Midbrain (tissue), 1 donor: ENCODE results near the gene CFD.
"Not testable (repeated sequence)": the region's sequence is repeated elsewhere in the genome, so short reads cannot be mapped to it uniquely, and the experiment has no call there.

Source experiments
- DNase-seq: peaks from one replicate; lab custom pipeline; 2025; lab: John Stamatoyannopoulos, UW

CFD gene

DNA sequence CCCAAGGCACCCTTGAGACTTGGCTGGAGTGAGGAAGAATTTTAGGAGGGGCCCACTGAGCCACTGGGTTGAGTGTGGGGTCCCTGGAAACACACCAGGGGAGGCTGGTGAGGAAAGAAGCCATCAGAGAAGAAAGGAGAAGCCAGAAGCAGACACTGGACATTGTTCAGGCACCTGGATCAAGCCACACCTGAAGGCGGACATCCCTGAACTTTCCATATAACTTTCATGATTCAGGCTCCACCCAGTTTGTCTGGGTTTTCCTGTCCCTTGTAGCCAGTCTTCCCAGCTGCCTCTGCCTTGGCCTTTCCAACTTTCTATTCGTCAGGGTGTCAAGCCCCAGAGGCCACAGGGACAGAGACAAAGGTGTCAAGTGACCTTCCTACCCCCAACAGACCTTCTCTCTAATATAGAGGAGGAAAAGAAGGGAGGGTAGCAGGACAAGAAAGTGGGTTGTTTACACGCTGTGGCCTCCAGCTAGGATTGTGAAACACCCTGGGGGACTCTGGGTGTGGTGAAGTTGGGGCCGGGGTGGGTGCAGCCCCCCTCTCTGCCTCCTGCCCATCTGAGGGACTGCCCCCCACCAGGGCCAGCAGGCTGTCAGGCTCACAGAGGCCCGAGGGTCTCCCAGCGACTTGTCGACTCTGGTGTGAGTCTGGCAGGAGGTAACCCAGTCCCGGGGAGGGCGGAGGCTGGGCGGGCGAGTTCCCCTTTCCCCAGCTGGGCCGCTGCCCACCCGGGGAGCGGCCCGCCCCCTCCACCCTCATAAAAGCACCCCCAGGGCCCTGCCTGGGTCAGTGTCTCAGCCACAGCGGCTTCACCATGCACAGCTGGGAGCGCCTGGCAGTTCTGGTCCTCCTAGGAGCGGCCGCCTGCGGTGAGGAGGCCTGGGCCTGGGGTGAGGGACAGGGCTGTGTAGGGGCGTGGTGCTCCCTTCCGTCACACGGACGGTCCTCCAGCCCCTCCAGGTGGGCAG is at the start of gene CFD:
Gene CFD, plus strand, starts transcription at position 797 of the 976 bp plus-strand sequence. Its CDS starts 26 bp downstream, at position 823.
- DNase-seq, result peak; percentile 17

DNA sequence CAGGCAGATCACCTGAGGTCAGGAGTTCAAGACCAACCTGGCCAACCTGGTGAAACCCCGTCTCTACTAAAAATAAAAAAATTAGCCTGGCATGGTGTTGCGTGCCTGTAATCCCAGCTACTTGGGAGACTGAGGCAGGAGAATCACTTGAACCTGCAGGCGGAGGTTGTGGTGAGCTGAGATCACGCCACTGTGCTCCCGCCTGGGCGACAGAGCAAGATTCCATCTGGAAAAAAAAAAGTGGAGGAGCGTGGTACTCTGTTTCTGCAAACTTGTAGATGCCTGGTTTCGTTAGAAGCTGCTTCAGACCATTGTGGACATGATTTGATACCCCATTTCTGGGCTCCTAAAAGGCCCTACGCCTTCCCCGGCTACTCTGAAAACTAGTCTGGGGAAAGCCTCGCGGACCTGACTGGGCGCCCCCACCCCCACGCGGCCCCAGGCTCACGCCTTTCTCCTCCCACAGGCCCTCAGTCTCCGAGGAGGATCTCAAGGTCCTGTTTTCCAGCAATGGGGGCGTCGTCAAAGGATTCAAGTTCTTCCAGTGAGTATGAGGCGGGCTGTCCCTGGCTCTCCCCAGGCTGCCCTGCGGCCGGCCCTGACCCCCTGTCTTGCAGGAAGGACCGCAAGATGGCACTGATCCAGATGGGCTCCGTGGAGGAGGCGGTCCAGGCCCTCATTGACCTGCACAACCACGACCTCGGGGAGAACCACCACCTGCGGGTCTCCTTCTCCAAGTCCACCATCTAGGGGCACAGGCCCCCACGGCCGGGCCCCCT is 49.2 kb upstream of the CFD start:
- no peak for DNase-seq

DNA sequence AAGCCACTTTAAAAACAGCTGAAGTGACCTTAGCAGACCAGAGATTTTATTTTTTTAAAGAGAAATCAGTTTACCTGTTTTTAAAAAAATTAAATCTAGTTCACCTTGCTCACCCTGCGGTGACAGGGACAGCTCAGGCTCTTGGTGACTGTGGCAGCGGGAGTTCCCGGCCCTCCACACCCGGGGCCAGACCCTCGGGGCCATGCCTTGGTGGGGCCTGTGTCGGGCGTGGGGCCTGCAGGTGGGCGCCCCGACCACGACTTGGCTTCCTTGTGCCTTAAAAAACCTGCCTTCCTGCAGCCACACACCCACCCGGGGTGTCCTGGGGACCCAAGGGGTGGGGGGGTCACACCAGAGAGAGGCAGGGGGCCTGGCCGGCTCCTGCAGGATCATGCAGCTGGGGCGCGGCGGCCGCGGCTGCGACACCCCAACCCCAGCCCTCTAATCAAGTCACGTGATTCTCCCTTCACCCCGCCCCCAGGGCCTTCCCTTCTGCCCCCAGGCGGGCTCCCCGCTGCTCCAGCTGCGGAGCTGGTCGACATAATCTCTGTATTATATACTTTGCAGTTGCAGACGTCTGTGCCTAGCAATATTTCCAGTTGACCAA is 48.5 kb upstream of the CFD start:
- no peak for DNase-seq

DNA sequence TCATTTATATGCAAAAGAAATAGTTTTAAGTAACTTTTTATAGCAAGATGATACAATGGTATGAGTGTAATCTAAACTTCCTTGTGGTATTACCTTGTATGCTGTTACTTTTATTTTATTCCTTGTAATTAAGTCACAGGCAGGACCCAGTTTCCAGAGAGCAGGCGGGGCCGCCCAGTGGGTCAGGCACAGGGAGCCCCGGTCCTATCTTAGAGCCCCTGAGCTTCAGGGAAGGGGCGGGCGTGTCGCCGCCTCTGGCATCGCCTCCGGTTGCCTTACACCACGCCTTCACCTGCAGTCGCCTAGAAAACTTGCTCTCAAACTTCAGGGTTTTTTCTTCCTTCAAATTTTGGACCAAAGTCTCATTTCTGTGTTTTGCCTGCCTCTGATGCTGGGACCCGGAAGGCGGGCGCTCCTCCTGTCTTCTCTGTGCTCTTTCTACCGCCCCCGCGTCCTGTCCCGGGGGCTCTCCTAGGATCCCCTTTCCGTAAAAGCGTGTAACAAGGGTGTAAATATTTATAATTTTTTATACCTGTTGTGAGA is 47.9 kb upstream of the CFD start:
- no peak for DNase-seq

DNA sequence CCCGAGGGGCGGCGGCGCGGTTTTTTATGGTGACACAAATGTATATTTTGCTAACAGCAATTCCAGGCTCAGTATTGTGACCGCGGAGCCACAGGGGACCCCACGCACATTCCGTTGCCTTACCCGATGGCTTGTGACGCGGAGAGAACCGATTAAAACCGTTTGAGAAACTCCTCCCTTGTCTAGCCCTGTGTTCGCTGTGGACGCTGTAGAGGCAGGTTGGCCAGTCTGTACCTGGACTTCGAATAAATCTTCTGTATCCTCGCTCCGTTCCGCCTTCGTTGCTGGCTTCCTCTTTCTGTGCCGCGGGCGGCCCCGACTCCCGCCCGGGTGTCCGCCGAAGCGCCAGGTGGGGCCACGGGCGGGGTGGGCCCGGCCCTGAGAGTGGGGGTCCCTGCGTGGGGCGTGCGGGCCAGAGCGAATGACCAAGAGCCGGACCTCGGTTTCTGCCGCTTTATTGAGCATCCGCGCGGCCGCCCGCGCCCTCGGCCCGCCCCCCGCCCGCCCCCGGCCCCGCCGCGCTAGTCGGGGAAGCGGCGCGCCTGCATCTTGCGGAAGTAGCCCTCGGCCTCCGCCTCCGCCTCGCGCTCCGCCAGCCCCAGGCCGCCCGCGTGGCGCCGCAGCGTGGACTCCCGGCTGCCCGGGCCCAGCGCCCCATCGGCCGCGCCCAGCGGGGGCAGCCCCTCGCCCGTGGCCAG is 47.3 kb upstream of the CFD start:
- no peak for DNase-seq

DNA sequence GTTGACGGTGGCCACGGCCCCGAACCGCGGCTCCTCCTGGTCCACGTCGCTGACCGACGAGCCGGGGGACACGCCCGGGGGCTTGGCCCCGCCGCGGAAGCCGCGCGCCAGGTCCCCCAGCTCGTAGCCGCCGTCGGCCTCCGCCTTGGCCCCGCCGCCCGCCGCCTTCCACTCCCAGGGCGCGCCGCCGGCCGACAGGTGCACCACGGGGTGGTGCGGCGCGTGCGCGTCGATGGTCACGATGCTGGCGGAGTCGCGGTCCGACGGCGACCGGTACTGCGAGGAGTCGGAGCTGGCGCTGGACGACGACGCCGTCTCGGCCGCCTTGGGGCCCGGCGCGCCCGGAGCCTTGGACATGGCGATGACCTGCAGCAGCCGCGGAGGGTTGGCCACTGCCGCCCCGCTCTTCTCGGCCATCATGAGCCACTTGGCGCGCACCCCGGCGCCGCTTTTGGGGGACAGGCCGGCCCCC is 46.7 kb upstream of the CFD start:
- DNase-seq, result no peak

DNA sequence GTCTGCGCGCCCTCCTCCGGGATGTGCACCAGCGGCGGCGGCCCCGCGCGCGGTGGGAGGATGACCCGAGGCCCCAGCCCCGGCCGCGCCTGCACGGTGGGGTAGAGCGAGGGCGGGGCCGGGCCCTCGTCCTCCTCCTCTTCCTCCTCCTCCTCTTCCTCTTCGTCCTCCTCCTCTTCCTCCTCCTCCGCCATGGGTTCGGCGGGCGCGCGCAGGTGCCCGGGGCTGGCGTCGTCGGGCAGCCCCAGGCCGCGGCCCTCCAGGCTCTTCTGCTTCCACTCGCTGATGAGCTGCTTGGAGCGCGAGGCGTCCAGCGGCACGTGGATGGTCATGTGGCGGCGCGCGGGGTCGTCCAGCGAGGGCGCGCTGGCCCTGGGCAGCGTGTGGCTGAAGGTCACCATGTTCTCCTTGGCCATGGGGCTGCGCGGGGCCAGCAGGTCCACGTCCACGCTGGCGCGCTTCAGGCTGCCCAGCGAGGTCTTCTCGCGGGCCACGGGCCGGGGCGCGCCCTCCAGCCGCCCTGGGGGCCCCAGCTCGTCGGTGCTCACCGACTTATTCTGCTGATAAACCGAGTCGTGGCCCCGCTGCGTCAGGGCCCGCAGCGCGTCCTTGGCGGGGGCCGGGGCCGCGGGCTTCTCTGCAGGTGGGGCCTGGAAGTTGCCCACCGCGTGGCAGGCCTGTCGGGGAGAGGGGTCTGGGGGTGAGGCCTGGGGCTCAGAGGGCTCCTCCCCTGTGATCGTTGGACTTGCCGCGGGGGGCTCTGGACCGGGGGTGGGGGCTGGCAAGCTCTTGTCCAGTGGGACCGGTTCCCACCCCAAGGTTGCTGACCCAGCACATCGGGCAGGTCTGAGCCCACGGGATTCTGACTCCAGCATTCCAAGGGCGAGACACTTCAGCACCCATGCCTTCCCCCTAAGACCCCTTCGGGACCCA is 46.0 kb upstream of the CFD start:
- DNase-seq, result no peak

DNA sequence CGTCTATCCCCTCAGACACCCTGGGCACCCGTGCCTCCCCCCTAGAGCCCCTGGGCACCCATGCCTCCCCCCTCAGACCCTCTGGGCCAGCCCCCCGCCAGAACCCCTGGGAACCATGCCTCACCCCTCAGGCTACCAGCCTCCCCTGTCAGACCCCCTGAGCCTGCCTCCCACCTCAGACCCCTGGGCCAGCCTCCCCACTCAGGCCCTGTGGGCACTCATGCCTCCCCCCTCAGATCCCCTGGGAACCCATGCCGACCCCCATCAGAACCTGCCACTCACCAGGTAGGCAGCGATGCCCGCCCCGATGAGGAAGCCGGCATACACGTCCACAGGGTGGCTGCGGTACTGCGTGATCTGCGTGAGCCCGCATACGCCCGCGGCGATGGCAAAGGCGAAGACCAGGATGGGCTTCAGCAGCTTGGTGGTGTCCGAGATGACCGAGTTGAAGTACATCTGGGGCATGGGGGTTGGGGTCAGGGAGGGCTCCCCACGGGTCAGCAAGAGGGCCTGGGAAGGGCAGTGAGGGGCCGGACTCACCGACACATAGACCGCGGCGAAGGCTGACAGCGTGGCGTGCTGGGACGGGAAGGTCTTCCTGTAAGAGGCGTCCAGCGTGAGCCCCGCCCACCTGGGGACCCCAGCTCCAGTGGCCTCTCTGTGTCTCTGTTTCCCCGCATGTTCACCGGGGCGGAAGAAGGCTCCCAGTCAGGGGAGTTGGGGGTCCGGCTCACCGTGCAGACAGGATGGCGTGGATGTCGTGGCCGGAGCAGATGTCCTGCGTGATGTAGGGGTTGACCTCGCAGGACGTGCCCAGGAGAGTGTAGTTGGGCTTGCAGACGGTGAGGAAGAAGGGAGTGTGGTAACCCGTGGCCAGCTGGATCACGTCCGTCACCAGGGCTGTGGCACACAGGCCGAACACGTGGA is 45.0 kb upstream of the CFD start:
- DNase-seq, result no peak

DNA sequence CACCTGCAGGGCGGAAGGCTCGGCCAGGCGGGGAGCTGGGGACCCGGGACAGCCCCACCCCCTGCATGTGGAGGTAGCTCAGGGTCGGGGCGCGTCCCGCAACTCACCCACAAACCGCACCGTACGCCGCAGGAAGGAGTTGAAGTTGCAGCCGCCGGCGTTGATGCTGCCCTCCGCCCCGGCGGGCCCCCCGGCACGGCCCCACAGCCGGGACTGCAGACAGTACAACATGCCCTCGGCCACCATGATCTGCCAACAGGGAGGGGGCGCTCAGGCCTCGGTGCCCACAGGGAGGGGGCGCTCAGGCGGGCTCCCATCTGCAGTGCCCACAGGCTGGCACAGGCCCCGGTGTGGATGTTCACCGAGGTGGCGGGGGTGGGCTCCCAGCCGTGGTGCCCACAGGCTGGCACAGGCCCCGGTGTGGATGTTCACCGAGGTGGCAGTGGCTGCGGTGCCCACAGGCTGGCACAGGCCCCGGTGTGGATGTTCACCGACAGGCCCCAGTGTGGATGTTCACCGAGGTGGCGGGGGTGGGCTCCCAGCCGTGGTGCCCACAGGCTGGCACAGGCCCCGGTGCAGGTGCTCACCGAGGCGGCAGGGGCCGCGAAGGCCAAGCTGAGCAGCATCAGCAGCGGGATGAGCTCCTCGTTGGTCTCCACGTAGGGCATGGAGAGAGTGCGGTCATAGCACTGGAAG is 44.2 kb upstream of the CFD start:
- no peak for DNase-seq

DNA sequence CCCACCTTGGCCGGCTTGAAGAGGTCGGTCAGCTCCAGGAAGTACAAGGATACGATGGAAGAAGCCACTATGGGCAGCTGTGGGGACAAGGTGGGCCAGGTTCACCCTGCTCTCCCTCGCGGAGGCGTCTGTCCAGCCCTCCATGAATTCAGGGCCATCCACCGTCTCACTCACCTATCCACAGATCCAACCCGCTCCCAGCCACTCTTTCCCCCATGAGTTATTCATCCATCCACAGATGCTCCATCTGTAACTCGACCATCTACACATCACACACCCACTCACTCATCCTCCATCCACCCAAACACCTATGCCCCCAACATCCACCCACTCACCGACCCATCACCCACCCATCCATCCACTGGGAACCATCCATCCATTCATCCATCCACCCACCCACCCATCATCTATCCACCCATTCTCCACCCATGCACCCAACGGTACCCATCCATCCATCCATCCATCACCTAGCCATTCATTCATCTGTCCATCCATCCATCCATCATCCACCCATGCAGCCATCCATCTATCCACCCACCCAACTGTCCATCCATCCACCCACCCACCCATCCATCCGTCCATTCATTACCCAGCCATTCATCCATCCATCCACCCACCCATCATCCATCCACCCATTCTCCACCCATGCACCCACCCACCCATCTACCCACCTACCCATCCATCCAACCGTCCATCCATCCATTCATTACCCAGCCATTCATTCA is 43.5 kb upstream of the CFD start:
- no peak for DNase-seq

DNA sequence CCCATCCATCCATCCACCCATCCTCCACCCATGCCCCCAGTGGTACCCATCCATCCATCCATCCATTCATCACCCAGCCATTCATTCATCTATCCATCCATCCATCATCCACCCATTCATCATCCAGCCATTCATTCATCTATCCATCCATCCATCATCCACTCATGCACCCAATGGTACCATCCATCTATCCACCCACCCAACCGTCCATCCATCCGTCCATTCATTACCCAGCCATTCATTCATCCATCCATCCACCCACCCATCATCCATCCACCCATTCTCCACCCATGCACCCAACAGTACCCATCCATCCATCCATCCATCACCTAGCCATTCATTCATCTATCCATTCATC is 43.0 kb upstream of the CFD start:
- DNase-seq, result no peak

DNA sequence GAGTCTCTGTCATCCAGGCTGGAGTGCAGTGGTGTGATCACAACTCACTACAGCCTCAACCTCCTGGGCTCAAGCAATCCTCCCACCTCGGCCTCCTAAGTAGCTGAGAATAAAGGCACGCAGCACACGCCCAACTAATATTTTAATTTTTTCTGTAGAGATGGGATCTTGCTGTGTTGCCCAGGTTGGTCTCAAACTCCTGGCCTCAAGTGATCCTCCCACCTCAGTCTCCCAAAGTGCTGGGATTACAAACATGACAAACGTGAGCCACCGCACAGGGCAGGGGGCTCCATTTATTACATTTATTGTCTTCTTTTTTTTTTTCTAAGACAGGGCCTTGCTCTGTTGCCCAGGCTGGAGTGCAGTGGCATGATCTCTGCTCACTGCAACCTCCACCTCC is 39.3 kb upstream of the CFD start:
- not testable (repeated sequence) for DNase-seq

DNA sequence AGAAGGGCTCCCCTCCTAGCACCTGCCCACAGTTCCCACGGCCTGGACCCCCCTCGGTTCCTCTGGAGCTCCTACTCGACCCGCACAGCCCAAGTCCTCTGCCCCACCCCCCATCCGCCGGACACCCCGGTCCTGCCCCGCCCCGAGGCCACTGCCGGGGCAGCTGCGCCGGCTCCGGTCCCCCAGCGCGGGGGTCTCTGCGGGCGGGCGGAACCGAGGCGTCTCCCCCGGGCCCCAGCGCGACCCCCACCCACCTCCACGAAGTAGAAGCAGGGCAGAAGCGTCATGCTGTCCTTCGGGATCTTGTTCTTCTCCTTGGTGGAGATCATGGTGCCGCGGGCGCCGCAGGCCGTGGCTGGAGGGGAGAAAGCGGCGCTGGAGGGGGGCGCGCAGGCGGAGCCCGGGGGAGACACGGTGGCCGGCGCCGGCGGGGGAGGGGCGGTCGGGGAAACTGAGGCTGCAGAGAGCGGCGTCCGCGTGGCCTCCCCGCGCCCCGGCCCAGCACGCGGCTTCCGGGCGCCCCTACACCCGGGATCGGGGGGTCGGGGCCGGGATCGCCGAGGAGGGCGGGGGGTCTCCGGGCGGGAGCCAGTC is 38.1 kb upstream of the CFD start:
- DNase-seq, result no peak

DNA sequence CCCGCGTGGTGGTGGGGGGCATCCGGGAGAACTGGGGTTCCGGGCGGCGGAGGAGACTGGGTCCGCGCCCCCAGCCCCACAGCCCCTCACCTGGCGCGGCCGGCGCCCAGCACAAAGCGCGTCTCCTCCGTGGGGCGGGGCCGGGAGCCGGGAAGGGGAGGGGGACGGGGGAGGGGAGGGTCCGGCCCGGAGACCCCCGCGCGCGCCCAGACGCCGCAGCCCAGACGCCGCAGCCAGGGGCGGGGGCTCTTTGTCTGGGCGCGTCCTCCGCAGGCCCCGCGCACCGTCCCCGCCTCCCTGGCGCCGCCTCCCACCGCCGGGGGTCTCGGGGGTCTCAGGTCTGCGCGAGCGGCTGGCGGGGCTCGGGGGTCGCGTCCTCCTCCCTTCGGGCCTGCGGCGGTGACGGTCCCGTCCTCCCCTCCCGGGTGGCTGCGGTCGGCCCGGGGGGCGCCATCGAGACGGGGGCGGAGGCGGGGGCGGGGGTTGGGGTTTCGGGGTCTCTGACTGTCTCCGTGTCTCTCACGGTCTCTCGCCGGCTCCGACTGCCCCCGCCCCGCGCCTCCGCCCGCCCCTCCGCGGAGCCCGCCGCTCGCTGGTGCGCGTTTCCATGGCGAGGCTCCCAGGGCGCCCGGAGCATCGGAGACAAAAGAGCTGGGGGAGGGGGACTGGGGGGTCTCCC is 37.5 kb upstream of the CFD start, which contains the start of gene PLPPR3:
Gene PLPPR3, minus strand, starts transcription at position 131 of the 679 bp plus-strand sequence. CDS start 396 bp downstream, outside the sequence.
- no peak for DNase-seq

DNA sequence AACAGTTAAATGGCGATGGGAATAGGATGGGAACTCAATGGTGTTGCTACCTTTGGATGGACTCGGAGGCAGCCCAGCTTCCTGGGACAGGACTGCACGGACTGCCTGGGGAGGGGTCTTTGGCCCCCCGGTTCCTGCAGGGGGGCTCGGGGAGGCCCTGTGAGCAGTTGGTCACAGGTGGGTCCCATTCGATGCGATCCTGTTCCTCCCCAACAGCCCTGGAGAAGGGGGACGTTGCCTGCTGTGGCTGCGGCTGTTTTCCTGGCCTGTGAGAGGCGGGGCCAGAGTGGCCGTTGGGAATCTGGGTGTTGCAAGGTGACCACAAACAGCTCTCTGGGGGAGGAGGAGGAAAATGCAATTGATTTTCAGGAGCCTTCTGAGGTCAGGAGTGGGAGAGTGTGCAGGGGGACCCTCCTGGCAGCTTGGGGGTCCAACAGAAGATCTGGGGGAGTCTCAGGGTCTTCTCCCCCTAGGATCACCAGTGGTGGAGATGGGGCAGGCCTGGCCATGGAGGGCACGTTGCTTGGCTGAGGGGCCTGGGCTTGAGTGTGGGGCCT is 35.8 kb upstream of the CFD start:
- no peak for DNase-seq

DNA sequence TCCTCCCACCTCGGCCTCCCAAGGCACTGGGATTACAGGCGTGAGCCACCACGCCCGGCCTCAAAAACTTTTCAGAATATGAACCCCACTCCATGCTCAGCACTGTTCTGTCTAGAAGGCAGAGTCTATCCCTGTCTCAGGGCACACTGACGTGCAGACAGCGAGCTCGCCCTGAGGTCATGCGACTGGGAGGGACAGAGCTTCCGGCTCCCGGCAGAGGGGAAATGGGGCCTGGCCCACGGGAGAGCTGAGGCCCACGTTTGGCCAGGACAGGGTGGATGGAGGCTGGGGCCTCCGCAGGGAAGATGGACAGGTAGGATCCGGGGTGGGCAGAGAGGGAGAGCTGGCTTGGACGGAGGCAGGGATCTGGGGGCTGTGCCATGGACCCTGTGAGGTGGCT is 34.6 kb upstream of the CFD start:
- DNase-seq, result no peak
